Uterus (tissue), 2 donors: Measurements from ENCODE around the gene TBC1D22B.

ENCODE experiments used
- CTCF ChIP-seq, 4 experiments: fragments of 200-600 bp in 2 of 4; fragments of 450-650 bp in 2 of 4; sonication (generic) in 2 of 4; IDR thresholded peaks; one replicate each; pipeline ENCODE4 v1.5.1; 2016 to 2019; ENCODE audit warnings: antibody characterized with exemption in 4 of 4, mild to moderate bottlenecking in 2 of 4, moderate library complexity in 1 of 4
- POLR2A ChIP-seq, 2 donors: fragments of 450-650 bp; IDR thresholded peaks; one replicate each; pipeline ENCODE4 v1.6.1; 2016; ENCODE audit warnings: antibody characterized with exemption in 2 of 2, mild to moderate bottlenecking in 1 of 2, moderate library complexity in 1 of 2

- TF ChIP-seq CTCF (IDR thresholded peaks at IDR 0.05), result no peak
- TF ChIP-seq POLR2A (IDR thresholded peaks at IDR 0.05), result no peak
Measured at GRCh38 chr6:37317312-37318038, 59.9 kb downstream of the TBC1D22B start.
